K562 (cell line): ENCODE results near the gene HNRNPM. TPM values are rescaled to one million over a fixed set of nuclear protein-coding genes. Genes with fewer than 3 reads are reported as not detected.
A peak's percentile ranks its signal among the peaks of the same experiment; 100 is the strongest.
"Not testable (repeated sequence)": the region's sequence is repeated elsewhere in the genome, so short reads cannot be mapped to it uniquely, and the experiment has no call there.

ENCODE experiments used
- ATAC-seq: fragments of 200-7000 bp; cut with Tn5 transposase; 3 replicates; pipeline ENCODE4 v1.9.1; 2020; ENCODE audit warnings: moderate library complexity
- BruUV-seq: library from RNA; stranded (reverse); fragments of 400-500 nt; replicated peaks from 2 replicates; lab custom pipeline; 2021; lab: Mats Ljungman, UMichigan
- CTCF ChIA-PET: fragments of 300-600 bp; formaldehyde crosslinking; extraction: SDS; loops from one replicate; lab custom pipeline; 2021; ENCODE audit warnings: low intra/inter-chr PET ratio; lab: Yijun Ruan, JAX
- POLR2A ChIA-PET: fragments of 300-600, 350-650 bp; sonication (Branson Sonifier 250); formaldehyde crosslinking; extraction: SDS; loops from one replicate; lab custom pipeline; 2021; ENCODE audit warnings: antibody characterized with exemption, inconsistent platforms; lab: Yijun Ruan, JAX
- DNase-seq, 4 experiments: peaks; one replicate each; pipeline versions ENCODE4 v3.0.0 to v3.0.0-alpha.2; 2011 to 2018; ENCODE audit warnings: low spot score in 3 of 4, mixed read lengths in 3 of 4; ENCODE audit errors: extremely low read depth in 1 of 4
- FAIRE-seq: peaks from 2 replicates; lab custom pipeline; 2011; peaks lifted over from hg19 to GRCh38; lab: Jason Lieb, UNC
- H2AFZ ChIP-seq: 2 replicates; pipeline ENCODE4 v1.6.0; 2011; ENCODE audit warnings: low read depth, low read length, control low read depth, inconsistent platforms
- H3K27ac ChIP-seq: fragments of 200-600 bp; 3 replicates; pipeline ENCODE4 v1.8.0; 2011; ENCODE audit warnings: low read depth, mild to moderate bottlenecking, control low read depth, inconsistent platforms, low read length, moderate library complexity, mixed read lengths; ENCODE audit errors: extremely low read depth
- H3K27me3 ChIP-seq, 2 experiments: fragments of 300-600 bp in 1 of 2; 2 replicates in 1 of 2; 3 replicates in 1 of 2; pipeline versions ENCODE4 v1.6.0 to v1.8.0; 2011; ENCODE audit warnings: inconsistent platforms in 2 of 2, low read length in 2 of 2, mild to moderate bottlenecking in 1 of 2, mixed read lengths in 1 of 2, moderate library complexity in 1 of 2; ENCODE audit not compliant: control insufficient read depth in 2 of 2, insufficient read depth in 2 of 2
- H3K36me3 ChIP-seq: fragments of 300-600 bp; 3 replicates; pipeline ENCODE4 v1.8.0; 2011; ENCODE audit warnings: mild to moderate bottlenecking, low read length, inconsistent platforms; ENCODE audit not compliant: control insufficient read depth, insufficient read depth
- H3K4me1 ChIP-seq, 2 experiments: fragments of 200-600 bp in 1 of 2; replicated peaks in 1 of 2; 2 replicates in 1 of 2; 3 replicates in 1 of 2; pipeline versions ENCODE4 v1.5.1 to v1.8.0; 2011; ENCODE audit warnings: inconsistent platforms in 2 of 2, low read length in 2 of 2, mild to moderate bottlenecking in 1 of 2, mixed read lengths in 1 of 2, moderate library complexity in 1 of 2; ENCODE audit not compliant: control insufficient read depth in 2 of 2, insufficient read depth in 2 of 2
- H3K4me2 ChIP-seq: 2 replicates; pipeline ENCODE4 v1.6.1; 2011; ENCODE audit warnings: low read length, control low read depth, inconsistent platforms, mixed read lengths; ENCODE audit not compliant: insufficient read depth
- H3K4me3 ChIP-seq: fragments of 200-600 bp; sonication (generic), shearing (Covaris generic); 2 replicates; pipeline ENCODE4 v1.5.1; 2016; ENCODE audit warnings: control low read depth, inconsistent platforms
- H3K79me2 ChIP-seq: fragments of 200-600 bp; 3 replicates; pipeline ENCODE4 v1.8.0; 2011; ENCODE audit warnings: low read length, inconsistent platforms; ENCODE audit not compliant: control insufficient read depth, insufficient read depth
- H3K9ac ChIP-seq, 2 experiments: 2 replicates each; pipeline versions ENCODE4 v1.6.0 to v1.6.1; 2011; ENCODE audit warnings: low read depth in 2 of 2, low read length in 2 of 2, control low read depth in 1 of 2, inconsistent platforms in 1 of 2, mild to moderate bottlenecking in 1 of 2, mixed read lengths in 1 of 2; ENCODE audit not compliant: insufficient read depth in 1 of 2
- H3K9me1 ChIP-seq: one replicate; pipeline ENCODE4 v1.6.0; 2011; ENCODE audit warnings: inconsistent platforms, mild to moderate bottlenecking, low read length, moderate library complexity; ENCODE audit not compliant: control insufficient read depth, insufficient read depth
- H3K9me3 ChIP-seq: replicated peaks from 2 replicates; pipeline ENCODE4 v1.5.1; 2011; ENCODE audit warnings: low read depth, low read length, inconsistent platforms; ENCODE audit not compliant: control insufficient read depth, insufficient read depth
- H4K20me1 ChIP-seq: replicated peaks from 2 replicates; pipeline ENCODE4 v1.6.1; 2011; ENCODE audit warnings: low read length, inconsistent platforms, mixed read lengths; ENCODE audit not compliant: control insufficient read depth, insufficient read depth
- CTCF ChIP-seq, 3 experiments: IDR thresholded peaks in 2 of 3; conservative IDR thresholded peaks in 1 of 3; 2 replicates each; pipeline ENCODE4 v1.5.1; 2011 to 2012; ENCODE audit warnings: low read length in 3 of 3, mild to moderate bottlenecking in 3 of 3, control low read depth in 2 of 3, improper control_type of control experiment in 1 of 3, inconsistent platforms in 1 of 3, low read depth in 1 of 3, mixed read lengths in 1 of 3, moderate library complexity in 1 of 3; ENCODE audit not compliant: insufficient read depth in 2 of 3
- RAD21 ChIP-seq, 2 experiments: fragments of 250-450 bp in 1 of 2; fragments of 450-650 bp in 1 of 2; sonication (Bioruptor Pico) in 1 of 2; formaldehyde crosslinking in 1 of 2; IDR thresholded peaks in 1 of 2; conservative IDR thresholded peaks in 1 of 2; 2 replicates each; pipeline versions ENCODE4 v1.4.0 to v1.8.0; 2020 to 2022; ENCODE audit warnings: mild to moderate bottlenecking in 2 of 2, moderate library complexity in 1 of 2
- ZBTB33 ChIP-seq: sonication (generic); formaldehyde crosslinking; IDR thresholded peaks from 2 replicates; pipeline ENCODE4 v1.8.1; 2023; ENCODE audit warnings: mild to moderate bottlenecking, missing genetic modification reagents
- WGBS: fragments of 100-300 bp; shearing (Covaris generic); methylation state at CpG from one replicate; pipeline ENCODE4 v1.1.6; 2016; ENCODE audit warnings: low coverage, mixed read lengths; ENCODE audit not compliant: insufficient coverage; ENCODE audit errors: missing lambda C conversion rate; 5-methylcytosine and 5-hydroxymethylcytosine counted together
- in situ Hi-C: fragments of 300-500 bp; cut with MboI; formaldehyde crosslinking; loops from 4 replicates; pipeline ENCODE4 v1.15.0; 2018; ENCODE audit warnings: inconsistent platforms, mixed read lengths
- intact Hi-C: fragments of 100-400 bp; cut with micrococcal nuclease; formaldehyde crosslinking; loops from 2 replicates; pipeline ENCODE4 v1.14.2; 2022
- polyA plus RNA-seq, 8 experiments: library from polyadenylated mRNA; depleted of rRNA in 4 of 8; stranded (reverse) in 5 of 8; unstranded in 3 of 8; fragments of >200 nt; fragmentation: Nextera tagmentation in 2 of 8; fragmentation: Illumina TruSeq in 1 of 8; extraction: Ambion mirVana in 2 of 8; extraction: Trizol in 1 of 8; gene quantifications; 2 replicates each; pipeline versions ENCODE4 v1.2.1 to v1.2.3, GENCODE V29; 2011 to 2014; ENCODE audit warnings: inconsistent platforms in 1 of 8, missing spikeins in 1 of 8
- total RNA-seq, 7 experiments: library from RNA; depleted of rRNA in 6 of 7; stranded (reverse); fragments of >200 nt in 6 of 7; fragmentation: Illumina TruSeq in 2 of 7; extraction: Trizol in 2 of 7; gene quantifications; 2 replicates each; pipeline versions ENCODE4 v1.2.1 to v1.2.3, GENCODE V29; 2011 to 2021; ENCODE audit warnings: low replicate concordance in 1 of 7

HNRNPM gene
- total and polyA plus RNA-seq, 9 of the 15 experiments (the other 6 are each of a cell fraction or from before 2014, with no cell fraction given): 11.1 to 340 (median 195) TPM

- H3K4me2 ChIP-seq, H2AFZ ChIP-seq, H4K20me1 ChIP-seq, H3K9me3 ChIP-seq, BruUV-seq, H3K4me3 ChIP-seq, H3K9ac ChIP-seq, FAIRE-seq, H3K27me3 ChIP-seq, H3K27ac ChIP-seq, H3K79me2 ChIP-seq, H3K36me3 ChIP-seq, in situ Hi-C loops, ATAC-seq, CTCF ChIA-PET, H3K9me1 ChIP-seq: not testable (repeated sequence)
- WGBS: 65% methylated on average over 12 of the region's 13 CpGs
- peak in 1 of 4 experiments; percentile 30 for DNase-seq
- intact Hi-C loops: loop anchor here (5.0 to 10.0 kb wide), 2 partner anchors 102 to 164 kb away; partner anchors contain the start of genes MYO1F and ZNF414
- H3K4me1 ChIP-seq: peaks cover 11 to 19% of the 10 kb centered on the region in 2 experiments; a peak in 4 of 5 replicates
- POLR2A ChIA-PET: interaction anchor here (0.6 kb wide), 1 partner anchor 13 kb away, joined by 4 read pairs; no protein-coding TSS in a partner anchor
- TF ChIP-seq ZBTB33: peak; percentile 89
- peak in 1 of 2 experiments; percentile 15; a peak in 1 of 4 replicates for TF ChIP-seq RAD21 (CRISPR knock-in tag; conservative IDR thresholded peaks at IDR 0.05 in 1 of 2, IDR thresholded peaks at IDR 0.05 in 1 of 2)
- TF ChIP-seq CTCF (IDR thresholded peaks at IDR 0.05 in 2 of 3, conservative IDR thresholded peaks at IDR 0.05 in 1 of 3; ENCODE audit: insufficient read depth in 2 of 3, low read depth in 1 of 3, low read length in 3 of 3): peak in 1 of 3 experiments; percentile 10; a peak in 1 of 6 replicates
Measured at GRCh38 chr19:8410718-8411117, 34.1 kb upstream of the HNRNPM start.
